Pulmonary artery endothelial cell (primary cell): ENCODE results near the gene ZNF365. TPM values are rescaled to one million over a fixed set of nuclear protein-coding genes. Genes with fewer than 3 reads are reported as not detected.
"Not testable (repeated sequence)": the region's sequence is repeated elsewhere in the genome, so short reads cannot be mapped to it uniquely, and the experiment has no call there.

ENCODE experiments used
- DNase-seq: peaks from one replicate; pipeline ENCODE4 v3.0.0-alpha.2; 2011; ENCODE audit warnings: low read depth, low spot score
- total RNA-seq: library from RNA; depleted of rRNA; stranded (reverse); fragments of >200 nt; gene quantifications from 2 replicates; pipeline ENCODE4 v1.2.3, GENCODE V29; 2014

Gene ZNF365
- 0.04 and 0.40 TPM in 2 replicates for total RNA-seq

DNA sequence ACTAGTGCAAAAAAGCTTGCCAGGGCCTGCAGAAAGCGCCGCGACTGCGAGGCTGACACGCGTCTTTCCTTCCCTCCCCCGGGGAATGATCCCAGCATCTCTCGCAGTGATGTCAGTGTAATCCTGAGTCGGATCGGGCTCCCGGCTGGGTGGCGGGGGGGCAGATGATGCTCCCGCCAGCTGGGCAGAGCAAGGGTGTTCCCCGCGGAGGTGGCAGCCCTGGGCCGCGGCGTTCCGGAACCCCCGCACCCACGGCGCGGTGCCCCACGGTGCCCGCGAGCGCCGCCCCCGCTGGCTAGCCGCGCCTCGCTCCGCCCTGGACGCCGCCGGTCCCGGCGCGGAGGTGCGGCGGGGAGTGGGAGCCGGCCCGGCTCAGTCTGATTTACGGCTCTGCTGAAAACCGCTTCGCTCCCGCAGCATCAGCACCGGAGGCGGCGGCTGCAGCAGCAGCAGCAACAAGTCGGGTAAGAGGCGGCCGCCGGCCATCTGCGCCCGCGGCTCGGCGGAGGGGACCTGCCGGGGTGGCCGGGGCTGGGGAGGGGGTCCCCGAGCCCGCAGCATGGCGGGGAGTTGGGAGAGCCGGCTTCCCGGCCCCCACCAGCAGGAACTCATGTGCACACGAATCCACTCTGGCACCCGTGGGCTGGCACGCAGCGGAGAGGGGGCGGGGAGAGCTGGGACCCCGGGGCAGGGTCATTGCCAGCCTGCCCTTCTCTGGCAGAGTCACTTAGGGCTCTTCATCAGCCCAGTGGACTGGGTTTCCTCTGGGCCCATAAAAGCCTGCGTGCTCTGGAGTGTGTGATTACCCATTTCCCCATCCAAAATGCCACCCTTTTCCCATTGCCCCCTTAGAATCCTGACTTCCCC, at the start of gene ZNF365:
Gene ZNF365 (plus strand): TSS at position 375 of the 867 bp plus-strand sequence. CDS start 1,825 bp downstream, outside the sequence.
- no peak for DNase-seq

DNA sequence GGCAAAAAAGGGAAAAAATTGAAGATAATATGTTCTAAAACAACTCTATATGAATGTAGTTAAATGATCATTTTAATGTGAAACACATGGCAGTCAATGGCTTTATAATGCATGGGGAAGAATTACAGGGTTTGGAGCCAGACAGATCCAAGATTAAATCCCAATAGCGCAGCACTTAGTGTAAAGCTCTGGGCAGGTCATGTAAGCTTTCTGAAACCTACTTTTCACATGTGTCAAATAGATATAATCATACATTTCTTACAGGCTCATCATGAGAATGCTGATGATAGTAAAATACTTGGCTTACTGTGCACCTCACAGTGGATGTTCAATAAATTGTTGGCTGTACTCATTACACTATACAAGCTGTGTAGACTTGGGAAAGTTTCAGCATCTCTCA, 48.0 kb upstream of the ZNF365 start:
- DNase-seq = no peak

DNA sequence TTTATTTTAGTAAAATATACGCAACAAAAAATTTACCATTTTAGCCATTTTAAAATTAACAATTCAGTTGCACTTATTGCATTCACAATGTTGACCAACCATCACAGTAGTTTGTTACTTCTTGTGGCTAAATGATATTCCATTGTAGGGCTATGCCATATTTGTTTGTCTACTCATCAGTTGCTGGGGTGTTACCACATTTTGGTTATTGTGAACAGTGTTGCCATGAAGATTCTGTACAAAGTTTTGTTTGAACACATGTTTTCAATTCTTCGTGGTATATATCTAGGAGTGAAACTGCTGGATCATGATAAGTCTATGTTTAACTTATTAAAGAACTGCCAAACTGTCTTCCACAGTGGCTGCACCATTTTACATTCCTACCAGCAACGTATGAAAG, 46.3 kb upstream of the ZNF365 start:
- no peak for DNase-seq

DNA sequence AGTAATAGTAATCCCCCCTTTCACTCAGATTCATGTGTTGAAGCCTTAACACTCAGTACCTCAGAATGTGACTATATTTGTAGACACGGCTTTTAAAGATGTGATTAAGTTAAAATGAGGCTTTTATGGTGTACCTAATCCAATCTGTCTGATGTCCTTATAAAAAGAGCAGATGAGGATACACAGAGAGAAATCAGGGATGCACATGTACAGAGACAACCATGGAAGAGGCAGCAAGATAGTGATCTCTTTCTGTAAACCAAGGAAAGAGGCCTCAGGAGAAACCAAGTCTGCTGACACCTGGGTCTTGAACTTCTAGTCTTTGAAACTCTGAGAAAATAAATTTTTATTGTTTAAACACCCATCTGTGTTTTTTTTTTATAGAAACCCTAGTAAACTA, 44.0 kb upstream of the ZNF365 start:
- DNase-seq = no peak

- DNase-seq = no peak
Measured at GRCh38 chr10:62332406-62332805, 41.8 kb upstream of the ZNF365 start.

DNA sequence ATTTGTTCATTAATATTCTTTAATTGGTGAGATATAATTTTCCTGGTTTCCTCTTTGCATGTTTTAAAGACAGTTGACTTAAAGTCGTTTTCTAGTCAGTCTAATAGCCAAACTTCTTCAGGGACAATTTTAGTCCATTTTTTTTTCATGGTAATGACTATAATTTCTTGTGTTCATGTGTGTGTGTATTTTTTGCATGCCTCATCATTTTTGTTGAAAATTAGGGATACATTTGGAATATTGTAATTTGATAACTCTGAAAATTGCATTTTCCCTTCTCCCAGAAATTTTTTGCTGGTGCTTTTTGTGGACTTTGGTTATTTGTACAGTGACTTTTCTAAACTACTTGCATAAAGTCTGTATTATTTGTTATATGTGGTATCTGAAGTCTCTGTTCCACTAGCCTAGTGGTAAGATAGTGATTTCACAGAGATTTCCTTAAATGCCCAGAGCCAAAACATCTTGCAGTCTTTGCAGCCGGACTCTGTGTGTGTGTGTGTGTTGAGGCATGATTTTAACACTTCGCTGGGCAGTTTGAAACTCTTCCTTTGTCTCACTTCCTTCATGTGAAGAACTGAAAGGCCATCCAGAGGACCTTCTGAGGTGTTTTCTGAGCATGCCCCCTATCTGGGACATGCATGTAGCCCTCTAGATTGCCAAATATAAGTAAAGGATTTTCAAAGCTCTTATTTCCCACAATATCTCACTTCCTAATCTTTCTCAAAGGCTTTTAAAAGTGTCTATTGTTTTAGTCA, 40.9 kb upstream of the ZNF365 start:
- no peak for DNase-seq

DNA sequence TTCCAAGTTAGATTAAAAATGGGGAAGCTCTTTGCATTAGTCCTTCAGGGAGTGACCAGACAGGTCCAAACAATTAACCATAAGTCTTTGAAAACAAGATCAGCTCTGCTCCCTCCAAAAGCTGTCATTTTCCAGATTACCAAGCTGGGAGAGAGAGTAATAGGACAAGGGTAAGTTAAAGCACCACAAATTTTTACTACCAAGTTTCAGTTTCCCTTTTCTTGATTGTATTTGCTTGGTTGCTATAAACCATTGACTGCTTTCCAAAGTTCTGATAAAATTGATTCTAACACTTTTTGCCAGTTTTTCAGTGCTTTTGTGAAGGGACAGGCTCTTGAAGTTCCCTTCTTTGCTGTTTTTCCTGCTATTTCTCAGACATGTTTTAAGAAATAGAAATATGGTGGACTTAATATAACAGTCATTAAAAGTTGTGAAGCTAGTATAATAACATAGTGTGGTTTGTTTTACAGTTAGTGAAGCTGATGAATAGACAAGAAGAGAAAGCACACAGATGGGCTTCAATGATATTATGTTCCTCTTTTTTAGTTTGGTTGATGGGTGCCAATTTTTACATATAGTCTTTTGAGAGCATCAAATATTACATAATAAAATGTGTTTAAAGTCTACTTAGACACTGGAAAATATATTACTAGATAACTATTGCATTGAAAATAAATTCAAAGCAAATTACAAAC, 40.0 kb upstream of the ZNF365 start:
- no peak for DNase-seq

DNA sequence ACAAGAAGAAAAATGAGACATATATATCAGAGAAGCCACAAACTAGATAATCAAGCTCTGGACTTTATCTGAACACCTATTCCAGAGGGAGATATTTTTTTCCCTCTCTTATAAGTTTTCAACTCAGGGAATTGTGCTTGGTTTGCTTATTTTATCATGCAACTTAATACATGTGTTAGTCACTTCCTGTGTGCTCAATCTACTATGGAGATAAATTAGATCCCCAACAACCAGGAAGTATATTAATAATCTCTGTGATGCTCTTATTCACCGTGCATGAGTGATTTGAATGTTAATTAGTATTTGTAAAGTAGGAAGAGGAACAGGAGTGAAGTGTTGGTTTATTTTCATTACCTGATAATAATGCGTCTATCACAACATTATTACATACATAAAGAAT, 38.8 kb upstream of the ZNF365 start:
- no peak for DNase-seq

GRCh38 chr10:62336404-62336803, 37.8 kb upstream of the ZNF365 start:
- no peak for DNase-seq

DNA sequence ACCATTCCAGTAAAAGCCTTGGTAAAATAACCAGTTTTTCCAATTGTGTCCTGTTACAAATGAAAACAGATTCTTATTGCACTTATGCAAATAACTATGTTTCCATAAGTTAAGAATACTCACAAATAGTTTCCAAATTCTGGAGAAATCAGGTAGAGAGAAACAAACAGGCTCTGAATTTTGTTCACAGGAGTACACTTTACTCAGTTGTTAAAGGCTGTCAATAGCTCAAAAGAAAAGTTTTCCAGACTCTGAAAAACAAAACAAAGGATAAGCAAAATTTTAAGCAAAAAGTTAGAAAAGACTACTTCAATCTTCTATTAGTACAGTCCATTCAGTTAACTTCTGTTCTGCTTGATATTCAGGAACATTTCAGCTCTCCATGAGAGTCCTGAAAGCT, 32.8 kb upstream of the ZNF365 start:
- no peak for DNase-seq

DNA sequence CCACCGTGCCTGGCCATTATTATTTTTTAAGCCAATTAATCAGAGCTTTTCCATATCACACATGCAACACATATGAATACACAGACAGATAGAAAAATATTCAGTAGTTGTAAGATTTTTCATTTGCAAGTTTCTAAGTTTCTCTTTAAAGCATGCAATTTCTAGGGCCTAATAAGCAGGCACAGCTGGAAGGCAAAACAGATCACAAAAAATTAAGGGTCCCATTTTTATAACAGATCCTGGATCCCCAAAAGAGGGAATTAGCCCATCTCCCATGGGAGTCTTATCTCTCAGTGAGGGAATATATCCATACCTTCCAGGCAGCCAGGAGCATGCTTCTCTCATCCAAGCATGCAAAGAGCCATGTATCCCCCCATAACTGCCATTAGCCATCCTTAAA, 31.2 kb upstream of the ZNF365 start:
- DNase-seq = no peak

DNA sequence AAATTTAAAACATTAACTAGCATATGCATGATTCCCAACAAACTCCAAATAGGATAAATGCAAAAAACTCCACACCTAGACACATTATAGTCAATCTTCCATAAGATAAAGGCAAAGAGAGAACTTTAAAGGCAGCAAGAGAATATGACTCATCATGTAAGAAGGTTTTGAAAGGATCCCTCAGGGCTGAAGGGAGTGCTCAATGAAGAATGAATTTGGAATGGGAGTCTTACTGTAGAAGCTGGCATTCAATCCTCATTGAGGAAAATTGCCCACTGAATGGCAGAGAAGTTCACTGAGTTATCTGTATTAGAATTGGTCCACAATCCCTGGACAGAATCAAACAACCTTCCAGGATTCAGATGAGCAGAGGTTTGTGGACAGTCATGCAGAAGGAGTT, 26.1 kb upstream of the ZNF365 start:
- DNase-seq = no peak

DNA sequence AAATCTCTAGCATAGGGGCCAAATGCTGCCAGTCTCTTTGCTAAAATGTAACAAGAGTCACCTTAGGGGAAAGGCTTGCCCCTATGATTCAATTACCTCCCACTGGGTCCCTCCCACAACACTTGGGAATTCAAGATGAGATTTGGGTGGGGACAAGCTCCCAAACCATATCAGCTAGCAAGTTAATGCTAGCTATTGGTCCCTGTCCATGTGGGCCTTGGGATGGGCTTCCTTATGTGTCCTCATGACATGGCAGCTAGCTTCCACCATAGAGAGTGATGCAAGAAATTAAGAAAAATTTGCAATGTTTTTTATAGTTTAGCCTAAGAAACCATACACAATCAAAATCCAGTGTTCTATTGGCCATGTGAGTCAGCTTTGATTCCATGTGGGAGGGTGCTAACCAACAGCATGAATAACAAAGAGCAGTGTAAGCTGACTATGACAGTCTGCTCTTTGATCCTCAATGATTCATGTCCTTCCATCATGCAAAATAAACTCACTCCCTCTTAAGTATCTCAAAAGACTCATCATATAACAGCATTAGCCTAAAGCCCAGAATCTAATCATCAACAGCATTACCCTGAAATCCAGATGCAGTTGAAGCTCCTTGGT, 21.7 kb upstream of the ZNF365 start:
- no peak for DNase-seq

- no peak for DNase-seq
Measured at GRCh38 chr10:62354916-62355315, 19.3 kb upstream of the ZNF365 start.

- no peak for DNase-seq
Measured at GRCh38 chr10:62356447-62356846, 17.7 kb upstream of the ZNF365 start.

GRCh38 chr10:62358151-62358550, 16.0 kb upstream of the ZNF365 start:
- DNase-seq = not testable (repeated sequence)

GRCh38 chr10:62373639-62373994, 552 bp upstream of the ZNF365 start:
- DNase-seq = no peak

GRCh38 chr10:62374862-62375710, 917 bp downstream of the ZNF365 start:
- DNase-seq = no peak

DNA sequence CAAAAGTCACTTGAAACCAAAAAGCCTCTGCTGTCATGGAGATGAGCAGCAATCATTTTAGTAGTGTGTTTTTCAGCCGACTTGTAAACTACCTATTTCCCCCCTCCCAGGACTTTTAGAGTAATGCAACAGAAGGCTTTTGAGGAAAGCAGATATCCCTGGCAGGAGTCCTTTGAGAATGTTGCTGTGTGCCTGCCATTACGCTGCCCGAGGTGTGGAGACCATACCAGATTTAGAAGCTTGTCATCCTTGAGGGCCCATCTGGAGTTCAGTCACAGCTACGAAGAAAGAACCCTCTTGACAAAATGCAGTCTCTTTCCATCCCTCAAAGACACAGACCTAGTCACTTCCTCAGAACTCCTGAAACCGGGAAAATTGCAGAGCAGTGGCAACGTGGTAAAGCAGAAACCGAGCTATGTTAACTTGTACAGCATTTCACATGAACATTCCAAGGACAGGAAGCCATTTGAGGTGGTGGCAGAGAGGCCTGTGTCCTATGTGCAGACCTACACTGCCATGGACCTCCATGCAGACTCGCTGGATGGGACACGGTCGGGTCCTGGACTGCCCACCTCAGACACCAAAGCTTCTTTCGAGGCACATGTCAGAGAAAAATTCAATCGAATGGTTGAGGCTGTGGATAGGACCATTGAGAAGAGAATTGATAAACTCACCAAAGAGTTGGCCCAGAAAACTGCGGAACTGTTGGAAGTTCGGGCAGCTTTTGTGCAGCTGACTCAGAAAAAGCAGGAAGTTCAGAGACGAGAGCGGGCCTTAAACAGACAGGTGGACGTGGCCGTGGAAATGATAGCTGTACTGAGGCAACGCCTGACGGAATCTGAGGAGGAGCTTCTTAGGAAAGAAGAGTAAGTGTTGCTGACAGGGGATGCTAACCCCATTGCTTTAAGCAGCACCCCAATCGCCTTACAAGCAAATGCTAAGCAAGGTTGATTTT, 2.2 kb downstream of the ZNF365 start:
- no peak for DNase-seq

DNA sequence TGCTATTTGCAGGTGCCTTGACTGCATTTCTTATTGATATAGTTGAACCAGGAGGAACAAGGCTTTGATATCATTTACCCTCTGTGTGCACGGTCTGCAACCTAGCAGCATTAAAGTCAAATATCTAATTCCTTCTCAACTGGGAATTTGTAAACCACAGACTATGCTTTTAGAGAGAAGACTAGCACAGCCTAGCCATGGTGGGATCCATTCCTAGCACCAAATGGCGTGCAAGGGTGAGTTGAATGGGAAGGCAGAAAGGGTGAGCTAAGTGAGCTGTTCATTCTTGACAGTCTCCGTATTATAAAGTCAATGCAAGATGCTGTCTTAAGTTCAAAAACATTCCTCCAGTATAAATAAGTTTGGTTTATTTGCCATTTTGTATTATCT, 2.9 kb downstream of the ZNF365 start:
- DNase-seq = no peak
